Measurements from ENCODE around the gene SOWAHC.
"Not testable (repeated sequence)": the region's sequence is repeated elsewhere in the genome, so short reads cannot be mapped to it uniquely, and the experiment has no call there.

Gene SOWAHC

DNA sequence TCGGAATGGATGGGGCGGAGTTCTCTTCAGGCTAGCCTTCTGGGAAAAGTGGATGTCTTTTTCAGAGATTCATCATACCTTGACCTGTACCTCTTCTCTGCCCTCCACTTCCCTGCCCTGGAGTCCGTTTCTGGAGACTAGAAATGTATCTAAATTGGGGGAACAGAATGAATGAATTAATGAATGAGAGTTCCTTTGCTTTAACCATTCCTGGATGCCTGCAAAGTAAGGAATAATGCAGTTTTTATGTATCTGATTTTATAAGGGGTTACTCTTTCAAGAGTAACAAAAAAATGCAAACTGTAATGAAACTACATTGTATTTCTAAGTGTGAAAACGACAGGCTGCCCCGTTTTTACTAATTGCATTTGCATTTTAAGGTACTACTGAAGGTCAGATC is 2.0 kb downstream of the SOWAHC start:
- DNase-seq: no peak

DNA sequence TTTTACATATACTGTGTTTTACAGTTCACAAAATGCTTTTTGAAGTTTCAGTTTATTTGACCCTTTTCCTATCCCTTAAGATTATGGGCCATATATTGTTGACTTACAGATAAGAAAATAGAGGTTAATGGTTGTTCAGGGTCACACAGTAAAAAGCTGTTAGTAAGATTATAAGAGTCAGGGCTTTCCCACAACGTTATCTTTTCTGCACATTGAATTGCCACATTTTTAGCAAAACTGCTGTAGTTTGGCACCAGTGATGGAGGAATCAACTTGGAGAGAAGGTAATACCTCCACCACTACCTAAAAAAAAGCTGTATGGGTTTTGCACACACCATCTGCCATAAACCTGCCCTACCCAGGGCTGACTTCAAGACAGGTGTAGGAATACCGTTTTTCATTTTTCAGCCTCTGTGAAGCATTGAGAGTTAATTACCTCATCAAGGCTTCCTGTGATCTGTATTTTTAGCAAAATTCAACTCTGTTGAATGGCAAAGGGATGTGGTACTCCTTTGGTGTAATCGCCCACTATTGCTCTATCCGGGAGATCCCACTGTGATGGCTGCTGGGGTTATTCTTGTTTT is 5.0 kb downstream of the SOWAHC start:
- DNase-seq: no peak

DNA sequence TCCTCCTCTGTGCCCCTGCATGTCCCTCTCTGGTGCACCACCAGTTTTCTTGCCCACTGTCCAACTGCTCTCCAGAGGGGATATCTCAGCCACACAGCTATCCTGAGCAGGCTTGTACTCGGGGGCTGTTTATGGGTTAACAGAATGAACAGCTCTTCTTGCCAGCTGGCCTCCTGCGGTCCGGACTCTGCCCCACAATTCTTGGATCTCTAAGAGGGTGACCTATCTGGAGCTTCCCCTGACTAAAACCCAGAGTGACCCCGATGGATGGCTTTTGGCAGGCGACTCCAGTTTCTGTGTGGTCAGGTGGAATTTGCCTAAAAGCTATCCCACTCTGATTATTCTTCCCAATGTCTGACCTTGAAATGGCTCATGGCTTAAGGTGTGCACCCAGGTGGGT is 9.1 kb downstream of the SOWAHC start:
- no peak for DNase-seq

DNA sequence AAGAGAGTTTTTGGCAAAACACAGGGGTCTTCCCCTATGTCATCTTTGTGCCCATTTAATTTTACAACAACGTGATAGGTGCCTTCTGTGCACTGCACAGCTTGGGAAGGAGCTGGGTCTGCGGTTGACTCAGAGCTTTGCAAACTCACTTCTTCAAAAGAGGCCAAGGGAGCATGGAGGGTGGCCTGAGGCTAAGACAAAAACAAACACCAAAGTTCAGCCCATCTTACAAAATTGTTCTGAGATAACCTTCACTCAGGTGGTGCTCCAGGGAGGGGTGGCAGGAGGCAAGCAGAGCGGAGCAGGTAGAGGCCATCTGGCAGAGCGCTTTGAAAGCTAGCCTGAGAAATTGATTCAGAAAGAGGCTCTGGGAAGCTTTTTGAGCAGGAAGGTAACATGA is 9.8 kb downstream of the SOWAHC start:
- no peak for DNase-seq

DNA sequence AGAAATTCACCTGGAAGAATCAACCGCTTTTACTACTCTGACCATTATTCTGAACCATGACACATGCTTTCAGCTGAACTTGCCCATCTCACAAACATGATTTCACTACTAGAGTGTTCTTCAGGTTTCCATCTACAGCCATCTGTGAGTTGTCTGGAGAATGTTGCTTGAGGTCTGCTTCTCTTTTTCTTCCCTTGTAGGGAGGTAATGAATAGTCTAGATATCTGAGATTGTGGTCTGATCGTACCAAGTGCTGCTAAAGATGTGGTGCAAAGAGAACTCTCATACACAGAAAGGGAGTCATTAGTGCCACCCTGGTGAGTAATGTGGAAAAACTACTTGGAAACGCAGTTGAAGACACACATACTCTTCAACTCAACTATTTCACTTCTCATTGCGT is 10.2 kb downstream of the SOWAHC start:
- DNase-seq: no peak

DNA sequence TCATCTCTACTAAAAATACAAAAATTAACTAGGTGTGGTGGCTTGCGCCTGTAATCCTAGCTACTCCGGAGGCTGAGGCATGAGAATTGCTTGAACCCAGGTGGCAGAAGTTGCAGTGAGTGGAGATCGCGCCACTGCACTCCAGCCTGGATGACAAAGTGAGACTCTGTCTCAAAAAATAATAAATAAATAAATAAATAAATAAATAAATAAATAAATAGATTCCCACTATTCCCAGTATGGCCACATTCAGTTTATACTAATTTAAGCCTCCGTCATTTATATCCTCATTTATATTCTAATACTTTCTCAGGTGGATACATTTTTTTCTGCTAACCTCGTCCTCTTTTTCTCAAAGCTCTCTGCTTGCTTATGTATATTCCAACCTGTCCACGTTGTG is 14.2 kb downstream of the SOWAHC start:
- DNase-seq: not testable (repeated sequence)

DNA sequence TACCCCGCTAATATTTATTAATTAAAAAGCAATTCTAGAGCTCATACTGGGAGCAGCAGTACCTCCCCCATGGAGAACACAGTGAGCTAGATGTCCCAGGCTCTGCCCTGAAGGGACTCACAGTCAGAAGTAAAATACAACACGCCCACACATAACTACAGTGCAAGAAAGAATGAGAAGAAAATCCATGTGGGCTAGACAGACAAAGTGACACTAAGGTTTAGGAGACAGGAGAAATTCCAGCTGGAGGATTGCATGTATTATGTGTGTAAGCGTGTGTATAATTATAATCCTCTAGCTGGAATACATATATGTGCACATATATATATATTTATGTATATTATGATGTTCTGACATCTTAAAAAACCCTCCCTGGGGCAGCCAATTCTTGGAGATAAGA is 15.7 kb downstream of the SOWAHC start:
- DNase-seq: no peak

DNA sequence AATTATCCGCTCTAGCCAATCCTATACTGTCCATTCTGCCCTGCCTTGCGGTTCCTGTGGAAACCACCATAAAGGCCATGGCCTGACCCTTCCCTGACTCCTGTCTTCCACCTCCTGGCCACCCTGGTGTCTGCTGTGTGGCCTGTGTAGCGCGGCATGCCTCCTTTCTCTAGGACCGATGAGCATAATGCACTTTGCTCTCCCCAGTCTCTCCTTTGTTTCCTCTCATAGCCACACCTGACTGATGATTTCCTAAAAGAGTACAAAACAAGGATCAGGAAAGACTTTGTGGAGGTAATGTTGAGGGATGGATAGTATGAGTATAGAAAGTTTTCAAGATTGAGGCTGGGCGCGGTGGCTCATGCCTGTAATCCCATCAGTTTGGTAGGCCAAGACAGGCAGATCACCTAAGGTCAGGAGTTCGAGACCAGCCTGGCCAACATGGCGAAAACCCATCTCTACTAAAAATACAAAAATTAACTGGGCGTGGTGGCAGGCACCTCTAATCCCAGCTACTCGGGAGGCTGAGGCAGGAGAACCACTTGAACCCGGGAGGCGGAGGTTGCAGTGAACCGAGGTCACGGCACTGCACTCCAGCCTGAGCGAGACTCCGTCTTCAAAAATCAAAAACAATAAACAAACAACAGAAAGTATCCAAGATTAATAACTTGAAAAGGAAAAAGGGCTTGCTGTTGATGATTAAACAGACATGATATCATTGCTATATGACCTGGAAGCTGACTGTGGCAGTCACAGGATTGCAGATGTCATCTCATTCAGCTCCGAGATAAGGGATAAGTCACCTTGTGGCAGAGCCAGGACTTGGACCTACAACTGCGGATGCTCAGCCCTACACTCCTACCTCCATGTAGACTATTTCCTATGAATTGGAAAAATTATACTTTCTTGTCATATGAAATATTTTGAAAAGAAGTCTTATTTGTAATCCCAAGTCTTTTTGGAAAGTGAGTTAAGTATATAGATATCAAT is 16.6 kb downstream of the SOWAHC start:
- DNase-seq: no peak

DNA sequence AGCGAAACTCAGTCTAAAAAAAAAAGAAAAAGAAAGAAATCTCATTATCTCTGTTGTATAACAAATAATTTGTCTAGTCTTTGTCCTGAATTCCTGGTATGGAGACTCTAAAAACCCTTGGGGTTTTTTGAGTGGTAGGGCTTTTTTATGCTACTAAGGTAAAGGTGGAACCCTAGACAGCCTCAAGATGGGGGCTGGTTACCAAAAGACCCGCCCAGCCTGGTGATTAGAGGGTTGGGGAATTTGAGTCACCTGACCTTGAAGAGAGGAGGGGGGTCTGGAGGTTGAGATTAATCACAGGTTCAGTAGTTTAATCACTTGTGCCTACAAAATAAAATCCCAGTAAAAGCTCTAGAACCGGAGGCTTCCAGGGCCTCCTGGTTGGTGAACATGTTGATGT is 17.6 kb downstream of the SOWAHC start:
- no peak for DNase-seq

DNA sequence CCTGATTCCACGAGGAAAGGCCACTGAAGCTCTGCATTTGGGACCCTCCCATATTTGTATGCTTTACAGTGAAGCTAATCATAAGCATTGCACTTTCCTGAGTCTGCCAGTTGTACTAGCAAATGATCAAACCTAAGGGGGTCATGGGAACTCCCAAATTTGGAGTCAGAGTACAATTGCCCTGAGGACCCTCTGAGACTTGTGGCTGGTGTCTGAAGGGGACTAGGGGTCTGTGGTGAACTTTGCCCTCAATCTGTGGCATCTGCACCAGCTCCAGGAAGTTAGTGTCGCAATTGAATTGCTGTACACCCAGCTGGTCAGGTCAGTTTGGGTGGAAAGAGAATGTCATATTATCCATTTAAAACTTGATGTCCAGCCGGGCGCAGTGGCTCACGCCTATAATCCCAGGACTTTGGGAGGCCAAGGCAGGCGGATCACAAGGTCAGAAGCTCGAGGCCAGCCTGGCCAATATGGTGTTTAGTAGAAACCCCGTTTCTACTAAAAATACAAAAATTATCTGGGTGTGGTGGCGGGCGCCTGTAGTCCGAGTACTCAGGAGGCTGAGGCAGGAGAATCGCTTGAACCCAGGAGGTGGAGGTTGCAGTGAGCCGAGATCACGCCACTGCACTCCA is 18.1 kb downstream of the SOWAHC start:
- no peak for DNase-seq

DNA sequence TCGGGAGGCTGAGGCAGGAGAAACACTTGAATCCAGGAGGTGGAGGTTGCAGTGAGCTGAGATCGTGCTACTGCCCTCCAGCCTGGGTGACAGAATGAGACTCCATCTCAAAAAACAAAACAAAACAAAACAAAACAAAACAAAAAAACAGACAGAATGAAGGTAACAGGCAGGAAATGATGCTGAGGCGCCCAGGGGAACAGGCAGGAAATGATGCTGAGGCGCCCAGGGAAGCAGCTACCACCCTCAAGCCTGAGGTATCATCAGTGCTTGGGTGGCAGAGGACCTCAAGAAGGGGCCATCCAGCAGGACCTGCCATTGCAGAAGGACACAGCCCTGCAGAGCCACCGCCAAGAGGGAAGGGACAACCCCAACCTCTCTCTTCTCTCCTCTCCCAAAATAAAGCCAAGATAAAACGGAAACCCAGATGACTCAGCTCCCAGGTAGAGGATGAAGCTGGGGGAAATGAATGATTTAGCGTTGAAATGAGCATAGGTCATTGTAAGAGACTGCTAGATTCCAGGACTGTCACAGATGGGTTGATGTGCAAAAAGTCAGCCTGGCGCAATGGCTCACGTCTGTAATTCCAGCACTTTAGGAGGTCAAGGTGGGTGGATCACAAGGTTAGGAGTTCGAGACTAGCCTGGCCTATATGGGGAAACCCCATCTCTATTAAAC is 19.3 kb downstream of the SOWAHC start:
- DNase-seq: no peak

DNA sequence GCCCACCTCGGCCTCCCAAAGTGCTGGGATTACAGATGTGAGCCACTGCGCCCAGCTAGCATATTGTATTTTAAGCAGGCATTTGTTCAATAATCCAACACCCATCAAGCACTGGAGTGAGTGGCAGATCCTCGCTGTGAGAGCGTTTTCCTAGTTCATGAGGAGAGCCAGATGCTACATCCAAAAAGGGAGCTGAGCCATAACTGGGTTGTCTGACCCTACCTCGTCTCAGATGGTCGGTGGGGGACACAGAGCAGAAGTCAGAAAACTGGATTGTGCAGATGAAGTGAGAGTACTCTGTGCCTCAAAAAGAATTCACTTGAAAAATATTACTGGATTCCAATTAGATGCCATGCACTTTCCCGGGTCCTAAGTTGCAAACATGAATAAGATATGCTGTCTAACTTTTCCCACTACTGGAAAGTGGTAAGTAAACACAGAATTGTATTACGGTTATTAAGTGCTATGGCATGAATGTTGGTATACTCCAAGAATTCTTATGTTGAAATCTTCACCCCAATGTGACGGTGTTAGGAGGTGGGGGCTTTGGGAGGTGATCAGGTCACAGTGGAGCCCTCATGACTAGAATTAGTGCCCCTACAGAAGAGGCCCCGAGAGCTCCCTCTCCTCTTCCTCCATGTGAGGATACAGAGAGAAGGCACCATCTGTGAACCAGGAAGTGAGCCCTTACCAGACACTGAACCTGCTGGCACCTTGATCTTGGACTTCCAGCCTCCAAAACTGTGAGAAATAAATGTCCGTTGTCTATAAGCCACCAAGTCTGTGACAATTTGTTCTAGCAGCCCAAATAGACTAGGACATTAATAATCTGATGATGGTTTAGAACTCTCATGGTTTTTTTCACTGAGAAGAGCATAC is 21.5 kb downstream of the SOWAHC start:
- no peak for DNase-seq

DNA sequence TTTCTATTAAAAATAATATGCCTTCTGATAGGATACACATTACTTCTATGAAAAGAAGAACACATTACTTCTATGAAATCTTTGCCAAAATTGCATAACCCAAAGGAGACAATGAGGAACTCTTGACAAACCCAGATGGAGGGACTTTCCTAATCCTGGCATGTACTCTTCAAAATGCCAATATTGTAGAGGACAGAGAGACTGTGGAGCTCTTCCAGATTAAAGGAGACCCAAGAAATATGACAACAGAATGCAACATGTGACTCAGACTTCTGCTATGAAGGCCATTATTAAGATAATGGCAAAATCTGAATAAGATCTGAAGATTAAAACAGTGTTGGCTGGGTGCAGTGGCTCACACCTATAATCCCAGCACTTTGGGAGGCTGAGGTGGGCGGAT is 22.2 kb downstream of the SOWAHC start:
- DNase-seq: no peak

DNA sequence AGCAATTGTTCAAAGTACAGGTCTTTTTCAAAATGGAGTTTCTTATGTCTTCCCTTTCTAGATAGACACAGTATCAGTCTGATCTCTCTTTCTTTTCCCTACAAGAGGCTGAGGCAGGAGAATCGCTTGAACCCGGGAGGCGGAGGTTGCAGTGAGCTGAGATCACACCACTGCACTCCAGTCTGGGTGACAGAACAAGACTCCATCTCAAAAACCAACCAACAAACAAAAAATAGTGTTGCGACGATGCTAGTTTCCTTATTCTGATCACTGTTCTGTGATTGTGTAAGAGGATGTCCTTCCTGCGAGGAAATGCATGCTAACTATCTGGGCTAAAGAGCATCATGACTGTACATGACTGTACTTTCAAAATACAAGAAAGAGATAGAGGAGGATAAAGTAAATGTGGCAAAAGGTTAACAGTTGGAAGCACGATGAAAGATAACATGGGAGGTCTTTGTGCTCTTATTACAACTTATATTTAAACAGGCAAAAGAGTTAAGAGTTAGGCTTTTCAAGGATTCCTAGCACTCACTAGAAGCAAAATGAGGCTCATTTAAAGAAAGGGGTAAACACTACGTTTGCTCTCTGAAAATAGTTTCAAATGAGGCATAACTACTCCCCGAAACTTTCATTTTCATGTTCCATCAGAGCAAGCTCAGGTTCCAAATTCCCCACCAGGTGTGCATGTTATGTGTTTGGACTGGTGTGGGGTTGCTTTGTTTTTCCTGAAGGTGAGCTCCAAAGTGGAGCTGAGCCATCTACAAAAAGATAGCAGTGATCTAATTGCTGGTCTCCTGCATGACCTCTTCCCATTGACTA is 23.8 kb downstream of the SOWAHC start:
- DNase-seq: peak in 1 of 2 donors; percentile 11

DNA sequence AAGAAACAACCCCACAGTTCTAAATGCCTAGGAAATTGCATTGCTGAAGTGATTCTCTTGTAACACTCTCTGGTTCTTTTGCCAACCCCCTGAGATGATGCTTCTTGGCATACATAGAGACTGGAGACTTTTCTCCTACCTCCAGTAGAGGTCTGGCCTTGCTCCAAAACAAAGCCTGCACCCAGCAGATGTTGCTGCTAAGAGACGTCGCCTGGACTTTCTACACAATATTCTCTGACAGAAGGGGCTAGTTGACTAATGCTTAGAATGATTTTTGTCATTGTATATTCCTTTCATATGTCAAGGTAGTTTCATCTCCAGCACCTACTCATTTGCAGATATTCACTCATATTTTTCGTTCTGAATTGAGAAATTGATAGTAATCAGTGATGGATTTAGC is 24.6 kb downstream of the SOWAHC start:
- no peak for DNase-seq

DNA sequence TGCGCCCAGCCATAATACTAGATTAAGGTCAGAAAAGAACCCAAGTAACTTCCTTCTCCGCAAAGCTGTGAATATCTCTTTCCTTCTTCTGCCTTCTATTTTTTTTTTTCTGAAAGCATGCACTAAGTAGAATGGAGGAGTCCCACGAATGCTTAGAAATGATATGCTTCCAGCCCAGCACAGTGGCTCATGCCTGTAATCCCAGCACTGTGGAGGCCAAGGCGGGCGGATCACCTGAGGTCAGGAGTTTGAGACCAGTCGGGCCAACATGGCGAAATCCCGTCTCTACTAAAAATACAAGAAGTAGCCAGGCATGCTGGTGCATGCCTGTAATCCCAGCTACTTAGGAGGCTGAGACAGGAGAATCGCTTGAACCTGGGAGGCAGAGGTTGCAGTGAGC is 25.8 kb downstream of the SOWAHC start:
- DNase-seq: not testable (repeated sequence)

DNA sequence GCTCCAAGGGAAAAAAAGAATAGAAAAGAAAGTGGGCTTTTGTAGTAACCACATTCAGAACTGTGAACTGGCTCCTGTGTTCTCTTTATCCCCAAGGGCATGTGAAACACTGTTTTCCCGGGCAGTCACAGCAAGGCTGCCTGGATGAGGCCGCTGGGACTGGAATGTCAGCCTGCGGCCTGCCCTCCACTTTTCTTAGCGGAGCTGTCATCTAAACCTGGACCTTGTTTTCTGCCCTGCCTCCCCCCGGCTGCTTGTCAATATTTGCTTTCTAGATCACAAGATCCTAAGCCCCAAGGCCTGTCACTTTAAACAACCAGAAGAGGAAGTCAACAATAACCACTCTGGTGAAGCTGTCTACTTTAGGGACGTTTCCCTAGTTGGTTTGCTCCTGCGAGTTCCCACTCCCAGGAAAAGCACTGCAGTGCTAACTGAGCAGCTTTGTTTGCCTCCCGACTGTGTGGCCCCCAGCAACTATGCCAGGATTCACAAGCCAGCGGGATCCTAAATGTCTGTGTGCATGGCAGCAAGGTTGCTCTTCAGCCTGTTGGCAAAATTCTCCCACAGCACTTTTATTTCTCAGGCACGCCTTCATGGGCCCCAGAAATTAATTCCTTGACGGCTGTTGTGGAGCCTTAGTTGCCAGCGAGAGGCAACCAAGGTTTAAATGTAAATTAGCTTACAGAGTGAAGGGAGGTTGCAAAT is 30.6 kb downstream of the SOWAHC start:
- no peak for DNase-seq

DNA sequence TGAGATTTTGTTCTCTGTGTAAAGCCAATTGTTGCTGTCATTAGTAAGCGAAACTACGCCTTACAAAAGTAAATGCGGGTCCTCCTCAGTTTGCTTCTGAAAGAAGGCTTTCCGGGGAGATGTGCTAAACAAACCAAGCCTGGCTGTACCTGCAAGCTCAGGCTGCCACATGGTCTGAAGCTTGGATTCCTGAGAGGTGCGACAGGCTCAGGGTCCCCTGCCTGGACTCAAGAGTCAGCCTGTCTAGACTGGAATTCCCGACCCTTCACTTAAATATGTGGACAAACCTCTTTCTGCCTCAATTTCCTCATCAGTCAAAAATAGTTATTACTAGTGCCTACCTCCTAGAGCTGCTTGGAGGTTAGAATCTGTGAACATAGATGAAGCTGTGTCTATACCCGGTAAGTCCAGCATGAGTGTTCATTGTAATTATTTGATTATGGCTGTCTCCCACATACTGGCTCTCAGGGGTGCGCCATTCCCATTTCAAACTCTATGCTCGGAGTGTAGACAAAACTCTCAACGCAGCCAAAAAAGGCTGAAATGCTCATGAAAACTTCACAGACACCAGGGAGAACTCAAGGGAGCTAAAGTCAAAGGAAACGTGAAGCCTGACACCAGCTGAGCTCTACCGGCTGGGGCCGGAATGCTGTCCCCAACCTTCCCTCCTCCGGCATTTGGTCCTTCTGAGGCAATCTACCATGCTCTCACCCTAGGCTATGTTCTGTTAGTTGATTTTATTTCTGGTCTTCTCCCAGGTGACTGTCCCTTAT is 31.4 kb downstream of the SOWAHC start:
- no peak for DNase-seq

DNA sequence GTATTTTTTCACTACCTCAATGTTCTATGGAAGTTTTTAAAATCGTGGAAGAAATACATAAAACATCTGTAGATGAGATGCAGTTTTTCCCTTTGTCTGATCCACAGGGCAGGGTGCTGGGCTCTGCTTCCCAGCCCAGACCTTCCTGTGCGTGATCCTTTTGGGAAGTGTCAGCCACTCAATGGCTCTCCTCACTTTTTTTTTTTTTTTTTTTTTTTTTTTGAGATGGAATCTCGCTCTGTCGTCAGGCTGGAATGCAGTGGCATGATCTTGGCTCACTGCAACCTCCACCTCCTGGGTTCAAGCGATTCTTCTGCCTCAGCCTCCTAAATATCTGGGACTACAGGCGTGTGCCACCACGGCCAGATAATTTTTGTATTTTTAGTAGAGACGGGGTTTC is 32.8 kb downstream of the SOWAHC start:
- DNase-seq: no peak

DNA sequence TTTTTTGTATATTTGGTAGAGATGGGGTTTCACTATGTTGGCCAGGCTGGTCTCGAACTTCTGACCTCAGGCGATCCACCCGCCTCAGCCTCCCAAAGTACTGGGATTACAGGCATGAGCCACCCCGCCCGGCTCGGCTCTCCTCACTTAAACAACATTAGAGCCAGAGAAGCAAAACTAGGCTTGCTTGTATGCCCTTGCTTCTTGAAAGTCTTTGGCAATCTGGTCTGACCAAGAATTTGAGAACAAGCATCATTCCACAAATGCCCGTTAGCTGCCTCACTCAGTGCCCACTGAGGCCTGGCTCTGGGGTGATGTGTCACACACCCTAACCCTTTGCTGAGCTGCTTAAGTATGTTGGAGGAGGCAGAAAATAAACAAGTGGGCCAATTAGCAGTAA is 33.5 kb downstream of the SOWAHC start:
- no peak for DNase-seq

Data from CD4-positive, alpha-beta T cell treated with Interleukin-1 beta for 1 hour (primary cell).